ENCODE results near the gene RHEB. TPM values are rescaled to one million over a fixed set of nuclear protein-coding genes. Genes with fewer than 3 reads are reported as not detected.
A peak's percentile ranks its signal among the peaks of the same experiment; 100 is the strongest.
"Not testable (repeated sequence)": the region's sequence is repeated elsewhere in the genome, so short reads cannot be mapped to it uniquely, and the experiment has no call there.

The RHEB gene
- polyA plus RNA-seq, 1 donor from 2014 or later, result 289 TPM

GRCh38 chr7:151539088-151539671 lies 19.5 kb upstream of the RHEB start:
- TF ChIP-seq EP300 (conservative IDR thresholded peaks at IDR 0.05; ENCODE audit: poor library complexity, severe bottlenecking), result peak; percentile 48
- TF ChIP-seq POLR2AphosphoS5 (IDR thresholded peaks at IDR 0.05), result peak; percentile 59
- TF ChIP-seq REST (IDR thresholded peaks at IDR 0.05; ENCODE audit: borderline replicate concordance), result no peak
- no peak for TF ChIP-seq CTCF (IDR thresholded peaks at IDR 0.05; ENCODE audit: poor library complexity, severe bottlenecking)
- no peak for TF ChIP-seq EZH2 (IDR thresholded peaks at IDR 0.05; ENCODE audit: borderline replicate concordance, insufficient read depth, low read length, poor library complexity, severe bottlenecking)
- peak; percentile 46 for TF ChIP-seq SMC3 (conservative IDR thresholded peaks at IDR 0.05; ENCODE audit: poor library complexity)
- TF ChIP-seq RAD21 (conservative IDR thresholded peaks at IDR 0.05), result peak; percentile 33
- peak; percentile 83 for TF ChIP-seq MXI1 (conservative IDR thresholded peaks at IDR 0.05; ENCODE audit: poor library complexity, severe bottlenecking)
- no peak for TF ChIP-seq TAF1 (IDR thresholded peaks at IDR 0.05; ENCODE audit: low read depth)
- H3K4me2 ChIP-seq (ENCODE audit: low read length), result peak overlapping the region; percentile 37
- H3K4me3 ChIP-seq (ENCODE audit: low read length), result peak overlapping the region; percentile 52
- no peaks in the 10 kb centered on the region for H4K20me1 ChIP-seq (ENCODE audit: insufficient read depth)
- no peaks in the 10 kb centered on the region for H3K9me2 ChIP-seq (ENCODE audit: insufficient read depth, low read length)
- H3K9ac ChIP-seq (ENCODE audit: low read length), result peak overlapping the region; percentile 58
- H3K79me2 ChIP-seq (replicated peaks; ENCODE audit: insufficient read depth, low read length), result no peaks in the 10 kb centered on the region
- no peaks in the 10 kb centered on the region for H3K36me3 ChIP-seq (ENCODE audit: insufficient read depth, low read length)
- H3F3A ChIP-seq (ENCODE audit: insufficient read depth, low read length, poor library complexity, severe bottlenecking), result peaks cover 8% of the 10 kb centered on the region
- no peaks in the 10 kb centered on the region for H3K27me3 ChIP-seq (ENCODE audit: insufficient read depth, low read depth, low read length)
- peak overlapping the region; percentile 76 for H3K27ac ChIP-seq (ENCODE audit: low read length)
- no peaks in the 10 kb centered on the region for H3K9me3 ChIP-seq (ENCODE audit: low read length)
- H2AFZ ChIP-seq (ENCODE audit: low read depth, low read length), result peak overlapping the region; percentile 41

- peak overlapping the region; percentile 52 for H3K4me3 ChIP-seq (ENCODE audit: low read length)
- no peaks in the 10 kb centered on the region for H3K9me3 ChIP-seq (ENCODE audit: low read length)
- no peaks in the 10 kb centered on the region for H3K27me3 ChIP-seq (ENCODE audit: insufficient read depth, low read depth, low read length)
- H3K27ac ChIP-seq (ENCODE audit: low read length), result peak overlapping the region; percentile 76
- no peaks in the 10 kb centered on the region for H3K79me2 ChIP-seq (replicated peaks; ENCODE audit: insufficient read depth, low read length)
- peak overlapping the region; percentile 0 for H3K4me2 ChIP-seq (ENCODE audit: low read length)
- H3K36me3 ChIP-seq (ENCODE audit: insufficient read depth, low read length), result no peaks in the 10 kb centered on the region
- no peak for TF ChIP-seq EP300 (conservative IDR thresholded peaks at IDR 0.05; ENCODE audit: poor library complexity, severe bottlenecking)
- TF ChIP-seq POLR2AphosphoS5 (IDR thresholded peaks at IDR 0.05), result no peak
- TF ChIP-seq TAF1 (IDR thresholded peaks at IDR 0.05; ENCODE audit: low read depth), result no peak
- peaks cover 8% of the 10 kb centered on the region for H3F3A ChIP-seq (ENCODE audit: insufficient read depth, low read length, poor library complexity, severe bottlenecking)
- no peaks in the 10 kb centered on the region for H4K20me1 ChIP-seq (ENCODE audit: insufficient read depth)
- H2AFZ ChIP-seq (ENCODE audit: low read depth, low read length), result no peak overlapping the region
- no peaks in the 10 kb centered on the region for H3K9me2 ChIP-seq (ENCODE audit: insufficient read depth, low read length)
- H3K9ac ChIP-seq (ENCODE audit: low read length), result peak overlapping the region; percentile 58
Measured at GRCh38 chr7:151537818-151538561, 18.3 kb upstream of the RHEB start.

- not testable (repeated sequence) for H3K4me3 ChIP-seq (ENCODE audit: low read length); H3K27ac ChIP-seq (ENCODE audit: low read length); H3F3A ChIP-seq (ENCODE audit: insufficient read depth, low read length, poor library complexity, severe bottlenecking); H3K9me3 ChIP-seq (ENCODE audit: low read length); H2AFZ ChIP-seq (ENCODE audit: low read depth, low read length); H3K4me2 ChIP-seq (ENCODE audit: low read length); H4K20me1 ChIP-seq (ENCODE audit: insufficient read depth); H3K9ac ChIP-seq (ENCODE audit: low read length); H3K36me3 ChIP-seq (ENCODE audit: insufficient read depth, low read length); H3K9me2 ChIP-seq (ENCODE audit: insufficient read depth, low read length); H3K79me2 ChIP-seq (replicated peaks; ENCODE audit: insufficient read depth, low read length); H3K27me3 ChIP-seq (ENCODE audit: insufficient read depth, low read depth, low read length)
Measured at GRCh38 chr7:151536178-151536577, 16.5 kb upstream of the RHEB start.

Data from neural cell (in vitro differentiated cells).